Subcutaneous adipose tissue (tissue), 4 donors: Measurements from ENCODE around the gene MAP3K4. TPM values are rescaled to one million over a fixed set of nuclear protein-coding genes. Genes with fewer than 3 reads are reported as not detected.

Experiments
- total RNA-seq, 4 donors: library from RNA; depleted of rRNA; stranded (reverse); fragments of >200 nt; gene quantifications; one replicate each; pipeline ENCODE4 v1.1.0, GENCODE V29; 2016
- TF ChIP-seq, protein P1 (sequence below): fragments of 450-650 bp; IDR thresholded peaks from one replicate; pipeline ENCODE4 v1.5.1; 2016; ENCODE audit warnings: low read depth, mild to moderate bottlenecking, control low read depth, antibody characterized with exemption, moderate library complexity

Gene MAP3K4
- total RNA-seq, 4 donors from 2014 or later: 26.2 to 36.7 (median 36.1) TPM

- TF ChIP-seq, protein P1, sequence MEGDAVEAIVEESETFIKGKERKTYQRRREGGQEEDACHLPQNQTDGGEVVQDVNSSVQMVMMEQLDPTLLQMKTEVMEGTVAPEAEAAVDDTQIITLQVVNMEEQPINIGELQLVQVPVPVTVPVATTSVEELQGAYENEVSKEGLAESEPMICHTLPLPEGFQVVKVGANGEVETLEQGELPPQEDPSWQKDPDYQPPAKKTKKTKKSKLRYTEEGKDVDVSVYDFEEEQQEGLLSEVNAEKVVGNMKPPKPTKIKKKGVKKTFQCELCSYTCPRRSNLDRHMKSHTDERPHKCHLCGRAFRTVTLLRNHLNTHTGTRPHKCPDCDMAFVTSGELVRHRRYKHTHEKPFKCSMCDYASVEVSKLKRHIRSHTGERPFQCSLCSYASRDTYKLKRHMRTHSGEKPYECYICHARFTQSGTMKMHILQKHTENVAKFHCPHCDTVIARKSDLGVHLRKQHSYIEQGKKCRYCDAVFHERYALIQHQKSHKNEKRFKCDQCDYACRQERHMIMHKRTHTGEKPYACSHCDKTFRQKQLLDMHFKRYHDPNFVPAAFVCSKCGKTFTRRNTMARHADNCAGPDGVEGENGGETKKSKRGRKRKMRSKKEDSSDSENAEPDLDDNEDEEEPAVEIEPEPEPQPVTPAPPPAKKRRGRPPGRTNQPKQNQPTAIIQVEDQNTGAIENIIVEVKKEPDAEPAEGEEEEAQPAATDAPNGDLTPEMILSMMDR: no peak
Observed at GRCh38 chr6:161142957-161143296, 151.4 kb downstream of the MAP3K4 start.

DNA sequence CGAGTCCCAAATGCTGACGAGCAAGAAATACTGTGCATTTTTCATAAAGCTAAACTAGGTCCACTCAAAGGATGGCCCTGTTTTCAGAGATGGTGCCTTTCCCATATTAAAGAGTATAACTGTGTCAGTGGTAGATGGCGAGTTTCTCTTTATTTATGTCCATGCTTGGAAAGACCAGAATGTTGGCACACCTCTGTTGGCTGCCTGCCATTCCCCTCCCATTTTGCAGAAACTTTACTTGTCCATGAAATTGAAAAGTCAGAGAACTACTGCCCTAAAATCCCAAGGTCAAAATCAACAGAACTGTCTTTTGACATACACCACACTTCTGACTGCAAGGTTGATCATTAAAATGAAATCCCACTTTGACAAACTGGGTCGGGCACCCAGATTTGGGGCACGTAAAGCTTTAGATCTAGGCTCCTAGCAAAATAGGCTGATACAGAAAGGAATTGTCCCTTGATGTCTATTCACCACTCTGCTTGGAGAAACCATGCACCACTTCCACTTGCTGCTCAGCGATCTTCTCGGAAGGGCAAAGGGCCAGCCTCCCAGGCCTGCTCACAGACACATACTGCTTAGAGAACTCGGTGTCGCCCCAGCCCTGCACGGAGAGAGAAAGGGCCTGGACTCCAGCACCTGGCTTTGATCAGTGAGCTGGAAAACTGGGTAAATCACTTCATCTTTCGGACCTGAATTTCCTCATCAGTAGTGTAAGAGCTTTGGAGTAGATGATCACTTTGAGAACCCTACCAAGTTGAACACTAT is 152.3 kb downstream of the MAP3K4 start:
- TF ChIP-seq, protein P1: no peak

DNA sequence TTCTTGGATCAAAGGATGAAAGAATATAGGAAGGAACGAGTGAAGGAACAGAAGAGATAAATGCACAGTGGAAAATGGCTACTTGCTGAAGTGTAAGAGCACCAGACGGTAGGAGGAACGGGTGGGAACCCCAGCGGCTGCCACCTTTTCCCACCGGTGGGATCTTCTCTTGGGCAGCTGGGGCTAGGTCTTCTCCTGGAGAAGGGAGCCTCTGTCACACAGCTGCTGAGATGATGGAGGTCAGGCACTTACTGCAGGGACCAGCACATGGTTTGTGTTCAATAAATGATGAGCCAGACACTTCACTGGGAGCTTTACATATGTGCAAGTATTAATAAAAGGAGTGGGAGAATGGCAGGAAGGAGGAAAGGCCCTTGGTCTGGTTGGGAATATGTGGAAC is 158.6 kb downstream of the MAP3K4 start:
- TF ChIP-seq, protein P1: no peak

DNA sequence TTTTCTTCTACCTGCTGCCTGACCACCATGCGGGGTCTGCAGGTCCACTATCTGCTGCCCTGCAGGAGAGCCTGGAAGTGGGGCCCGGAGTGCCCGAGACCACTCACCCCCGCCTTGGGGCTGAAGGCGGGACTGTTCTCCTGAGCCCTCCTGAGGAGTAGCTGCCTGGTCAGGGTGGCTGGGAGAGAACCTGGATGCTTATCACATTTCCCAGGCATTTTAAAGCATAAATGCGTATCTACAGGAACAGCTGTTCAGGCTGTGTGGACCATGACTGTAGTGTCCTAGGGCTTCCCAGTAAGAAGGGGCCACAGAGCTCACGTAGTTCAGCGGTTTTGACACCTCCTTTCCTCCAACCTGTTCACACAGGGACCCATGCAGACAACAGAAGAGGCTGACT is 159.0 kb downstream of the MAP3K4 start:
- TF ChIP-seq, protein P1: no peak

DNA sequence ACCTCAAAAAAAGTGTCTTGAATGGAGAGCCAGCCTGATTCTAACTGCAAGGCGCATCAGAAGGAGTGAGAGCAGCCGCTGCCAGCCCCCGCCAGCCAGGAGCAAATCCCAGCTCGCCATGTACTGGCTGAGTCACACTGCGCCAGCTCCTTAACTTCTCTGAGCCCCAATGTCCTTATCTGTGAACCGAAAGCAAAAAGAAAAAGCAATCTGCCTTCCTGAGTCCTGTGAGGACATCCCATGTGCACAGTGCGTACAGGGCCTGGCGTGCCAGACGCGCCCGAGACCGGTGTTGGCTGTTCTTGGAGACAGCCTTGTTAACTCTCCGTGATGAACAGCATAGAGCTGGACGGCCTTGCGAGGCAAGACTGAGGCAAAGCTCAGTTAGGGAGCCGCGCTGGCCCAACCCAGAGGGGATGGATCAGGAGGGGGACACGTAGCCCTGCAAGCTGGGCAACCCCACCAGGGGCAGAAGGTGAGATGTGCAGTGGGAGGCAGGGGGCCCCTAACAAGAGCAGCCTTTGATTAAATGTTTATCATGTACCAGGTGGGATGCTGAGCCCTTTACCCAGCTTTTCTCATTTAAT is 159.6 kb downstream of the MAP3K4 start:
- TF ChIP-seq, protein P1: no peak

DNA sequence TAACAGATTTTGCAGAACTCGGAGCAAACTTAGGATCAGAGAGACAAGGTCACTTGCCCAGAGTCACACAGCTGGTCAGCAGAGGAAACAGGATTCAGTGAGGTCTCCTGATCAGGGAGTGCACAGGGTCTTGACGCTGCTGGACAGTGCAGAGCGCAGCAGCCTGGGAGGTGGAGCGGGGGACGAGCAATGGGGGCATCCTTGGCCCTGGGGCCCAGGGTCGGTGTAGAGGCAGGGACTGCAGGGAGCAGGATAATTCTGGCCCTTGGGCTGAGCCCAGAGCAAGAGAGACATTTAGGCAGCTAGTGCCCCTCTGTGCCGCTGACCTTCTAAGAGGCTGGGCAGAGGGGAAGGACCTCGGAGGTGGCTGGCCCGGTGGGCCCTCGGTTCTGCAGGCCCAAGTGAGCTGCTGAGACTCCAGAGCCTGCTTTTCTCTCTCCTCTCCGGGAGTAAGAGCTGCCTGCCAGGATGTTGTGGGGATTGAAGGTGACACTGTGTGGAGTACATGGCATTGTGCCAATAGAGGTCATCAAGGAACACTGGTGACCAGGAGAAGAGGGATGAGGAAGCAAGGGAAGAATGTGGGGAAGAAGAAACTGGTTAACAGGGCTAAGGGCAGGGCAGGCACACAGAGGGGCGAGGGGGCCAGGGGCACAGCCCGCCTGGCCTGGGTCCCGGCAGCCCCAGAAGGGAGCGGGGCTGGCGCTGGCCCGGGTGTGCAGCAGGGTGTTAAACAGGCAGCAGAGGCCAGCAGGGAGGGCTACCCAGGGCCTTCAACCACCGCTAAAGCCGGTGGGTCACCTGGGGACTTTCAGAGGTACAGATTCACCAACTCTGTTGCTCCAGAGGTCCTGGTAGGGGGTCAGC is 160.3 kb downstream of the MAP3K4 start:
- TF ChIP-seq, protein P1: no peak

- TF ChIP-seq, protein P1: no peak
Observed at GRCh38 chr6:161152527-161152862, 160.9 kb downstream of the MAP3K4 start.
